ENCODE measurements around the gene ENDOV.

ENDOV gene

DNA sequence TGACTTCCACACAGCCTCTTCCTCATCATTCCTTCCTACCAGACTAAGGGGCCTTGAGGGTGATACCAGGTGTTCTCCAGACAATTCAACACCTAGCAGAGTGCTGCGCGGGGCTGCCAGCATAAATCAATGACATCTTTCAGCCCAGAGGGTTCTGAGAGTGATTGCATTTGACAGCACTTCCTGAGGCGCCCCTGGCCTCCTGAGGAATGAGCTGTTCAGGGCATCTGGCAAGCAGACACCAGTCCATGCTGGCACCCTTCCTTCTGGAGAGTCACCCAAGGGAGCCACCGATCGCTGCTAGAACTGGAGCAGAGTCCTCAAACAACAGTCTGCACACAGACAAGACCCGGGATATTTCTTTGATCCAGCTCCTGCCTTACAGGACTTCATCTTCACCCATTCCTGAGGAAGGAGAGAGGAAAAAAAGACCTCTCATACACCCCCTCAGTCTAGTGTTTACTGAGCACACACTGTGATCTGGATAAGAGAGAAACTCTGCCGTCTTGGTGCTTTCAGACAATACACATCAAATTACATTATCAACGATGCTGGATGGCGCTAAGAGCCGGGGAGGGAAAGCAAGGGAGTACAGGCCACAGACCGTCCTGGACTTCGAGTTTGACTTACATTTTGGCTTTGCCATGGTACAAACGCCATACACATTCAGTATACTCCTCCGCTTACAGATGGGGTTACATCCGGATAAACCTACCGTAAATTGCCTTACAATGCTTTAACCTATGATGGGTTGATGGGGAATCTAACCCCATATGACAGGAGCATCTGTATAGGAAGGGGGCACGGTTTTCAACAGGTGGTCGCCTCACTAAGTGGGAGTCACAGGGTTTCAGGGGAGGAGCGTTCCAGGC, 38.4 kb downstream of the ENDOV start:
- DNase-seq = no peak

DNA sequence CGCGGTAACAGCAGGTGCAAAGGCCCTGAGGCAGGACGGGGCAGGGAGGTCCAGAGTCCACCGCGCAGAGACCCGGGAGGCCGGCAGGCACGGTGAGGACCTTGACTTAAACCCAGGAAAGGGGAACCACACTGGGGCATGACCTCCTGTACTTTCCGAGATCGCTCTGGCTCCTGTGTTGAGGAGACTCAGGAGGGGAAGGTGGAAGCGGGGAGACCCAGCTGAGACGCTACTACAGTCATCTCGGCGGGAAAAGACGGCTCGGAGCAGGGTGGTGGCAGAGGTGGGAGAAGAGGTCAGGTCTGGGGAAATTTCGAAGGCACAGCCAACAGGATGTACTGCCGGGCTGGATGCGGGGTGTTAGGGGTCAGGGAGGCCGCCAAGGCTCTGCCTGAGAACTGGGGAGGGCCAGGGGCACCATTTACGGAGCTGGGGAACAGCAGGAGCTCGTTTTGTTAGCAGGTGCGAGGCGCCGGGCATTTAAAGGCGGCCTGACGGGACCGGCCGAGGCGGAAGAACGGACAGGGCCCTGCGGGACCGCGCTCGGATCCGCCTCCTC, 39.1 kb downstream of the ENDOV start:
- no peak for DNase-seq

DNA sequence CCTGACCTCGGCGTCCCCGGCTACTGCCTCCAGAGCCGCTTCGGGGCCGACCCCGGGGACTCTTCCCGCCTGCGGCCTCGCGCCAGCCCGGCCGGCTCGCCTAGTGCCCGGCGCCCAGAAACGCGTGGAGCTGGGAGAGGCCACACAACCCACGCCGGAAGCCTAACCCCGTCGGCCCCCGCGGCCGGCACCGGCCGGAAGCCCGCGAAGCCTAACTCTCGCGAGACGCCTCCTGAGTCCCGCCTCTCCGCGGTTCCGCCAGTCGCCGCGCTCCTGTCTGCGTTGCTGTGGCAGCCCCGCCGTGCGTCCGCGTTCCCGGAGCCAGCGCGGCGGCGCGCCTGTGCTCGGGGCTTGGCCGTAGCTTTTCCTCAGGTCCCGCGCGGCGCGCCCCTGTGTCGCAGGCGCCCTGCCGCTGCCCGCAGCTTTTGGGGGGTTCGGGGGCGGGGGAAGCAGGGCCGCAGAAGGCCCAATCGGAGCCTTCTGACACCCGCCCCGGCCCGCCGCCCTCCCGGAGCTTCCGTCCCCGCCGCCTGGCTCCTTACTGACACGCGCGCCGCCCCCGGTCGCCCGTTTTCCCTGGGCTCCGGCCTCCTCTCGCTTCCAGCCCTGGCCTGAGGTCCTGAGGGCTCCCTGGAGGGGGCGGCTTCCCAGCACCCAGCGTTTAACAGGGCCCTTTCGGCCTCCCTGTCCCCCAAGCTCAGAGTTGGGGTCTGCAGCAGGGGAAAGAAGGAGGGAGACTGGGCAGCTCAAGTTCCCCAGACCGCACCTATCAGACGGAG, 39.8 kb downstream of the ENDOV start:
- DNase-seq = peak; percentile 88 to 98

DNA sequence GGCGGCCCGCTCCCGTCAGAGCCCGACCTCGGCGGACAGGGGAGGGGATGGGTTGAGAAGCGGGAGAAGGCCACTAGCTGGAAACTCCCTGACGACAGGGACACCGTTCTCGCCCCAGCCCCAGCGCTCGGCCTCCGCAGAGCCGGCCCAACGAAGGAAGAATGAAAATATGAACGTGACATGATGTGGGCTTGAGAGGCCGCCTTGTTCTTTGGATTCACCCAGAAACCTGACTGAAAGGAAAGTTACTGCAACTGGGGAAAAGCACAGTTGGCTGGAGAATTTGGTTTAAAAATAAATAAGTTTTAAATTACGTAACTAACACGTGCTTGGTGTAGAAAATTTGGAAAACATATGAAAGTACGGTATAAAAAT, 40.4 kb downstream of the ENDOV start:
- DNase-seq = peak in 1 of 2 experiments; percentile 76

DNA sequence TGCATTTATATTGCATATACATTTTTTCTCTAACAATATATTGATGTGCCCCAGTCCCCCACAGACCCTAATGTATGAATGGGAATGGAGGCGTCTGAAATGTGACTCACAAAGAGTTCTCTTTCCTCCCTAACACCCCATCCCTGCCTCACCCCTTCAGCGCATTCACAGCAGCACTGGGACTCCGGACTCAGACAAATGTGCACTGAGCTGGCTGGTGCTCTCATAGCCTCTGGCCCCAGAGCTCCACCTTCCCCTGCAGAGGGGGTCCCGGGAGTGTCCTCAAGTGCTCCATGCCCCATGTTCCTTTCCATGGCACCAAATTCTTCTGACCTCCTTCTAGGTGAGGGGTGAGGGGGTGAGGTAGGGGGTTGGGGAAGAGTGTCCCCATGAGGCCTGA, 40.8 kb downstream of the ENDOV start:
- DNase-seq = no peak

DNA sequence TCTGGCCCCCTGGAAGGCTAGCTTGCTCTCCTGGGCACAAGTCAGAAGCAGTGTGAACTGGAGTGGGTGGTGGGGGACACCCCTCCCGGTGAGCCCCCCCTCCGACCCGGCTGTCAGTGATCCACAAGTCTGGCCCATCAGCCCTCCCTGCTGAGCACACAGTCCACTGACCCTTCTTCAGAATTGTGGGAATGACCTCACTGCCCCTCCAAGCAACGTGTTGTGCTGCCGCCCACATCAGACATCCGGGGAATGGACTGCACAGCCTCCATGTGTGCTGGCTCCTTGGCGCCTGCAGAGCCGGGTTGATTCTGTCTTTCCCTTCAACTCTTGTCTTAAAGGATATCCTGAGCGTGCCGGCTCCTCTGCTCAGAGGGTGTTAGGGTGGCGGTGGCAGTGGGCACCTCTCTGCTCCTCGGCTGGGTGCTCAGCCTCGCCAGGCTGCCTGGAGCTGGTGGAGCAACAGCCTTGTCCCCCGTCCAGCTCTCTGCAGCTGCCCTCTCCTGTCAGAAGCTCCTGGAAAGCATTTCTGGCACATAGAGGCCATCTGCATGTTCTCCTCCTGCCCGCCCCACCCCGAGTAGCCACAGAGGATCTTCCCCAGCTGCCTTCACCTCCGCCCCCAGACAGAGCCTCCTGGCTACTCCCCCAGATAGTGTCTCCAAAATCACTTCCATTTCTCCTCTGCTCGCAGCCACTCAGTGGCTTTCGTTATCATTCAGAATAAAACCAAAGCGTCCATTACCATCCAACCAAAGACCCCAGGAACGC, 41.7 kb downstream of the ENDOV start:
- no peak for DNase-seq

DNA sequence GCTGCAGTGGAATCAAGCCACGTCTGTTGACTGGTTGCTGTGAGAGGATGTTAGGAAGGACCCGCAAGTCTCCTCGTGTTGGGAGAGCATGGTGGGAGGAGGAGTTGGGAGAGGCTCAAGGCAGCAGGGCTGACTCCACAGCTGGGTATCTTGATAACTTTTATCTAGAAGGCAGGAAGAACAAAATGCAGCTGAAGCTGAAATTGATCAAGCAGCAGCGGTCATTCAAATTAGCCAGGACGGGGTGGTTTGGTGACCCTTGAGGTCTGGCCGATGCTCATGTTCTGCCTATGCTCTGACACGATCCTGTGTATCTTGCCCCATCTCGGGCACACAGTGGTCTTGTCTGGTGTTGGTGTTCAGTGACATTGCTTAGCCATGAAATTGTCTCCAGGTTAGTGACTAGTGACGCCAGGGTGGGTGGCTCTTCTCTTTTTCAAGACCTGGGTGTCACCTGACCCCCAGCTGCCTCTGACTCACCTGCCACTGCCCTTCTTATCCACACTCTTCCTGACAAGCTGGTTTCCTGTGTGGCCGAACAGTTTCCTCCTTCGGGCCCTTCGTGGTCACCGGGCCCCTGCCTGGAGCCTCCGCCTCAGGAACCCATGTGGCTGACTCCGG, 42.4 kb downstream of the ENDOV start:
- DNase-seq = no peak

DNA sequence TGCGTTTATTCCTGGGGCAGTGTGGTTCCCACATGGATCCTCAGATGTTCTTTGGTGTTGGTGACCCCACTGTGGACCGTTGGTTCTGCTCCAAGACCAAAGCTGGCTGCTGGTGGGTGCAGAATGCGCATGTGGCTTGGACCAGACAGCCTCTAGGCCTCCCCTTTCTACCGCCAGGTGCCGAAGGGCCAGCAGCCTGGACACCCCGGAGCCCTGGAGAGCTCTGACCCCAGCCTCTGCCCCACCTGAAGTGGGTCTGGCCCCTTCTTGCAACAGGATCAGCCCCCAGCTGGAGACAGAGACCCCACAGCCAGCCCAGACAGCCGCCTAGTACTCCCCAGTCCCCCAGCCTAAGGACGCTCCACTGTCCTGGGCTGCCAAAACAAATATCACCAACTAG, 43.0 kb downstream of the ENDOV start:
- DNase-seq = no peak

DNA sequence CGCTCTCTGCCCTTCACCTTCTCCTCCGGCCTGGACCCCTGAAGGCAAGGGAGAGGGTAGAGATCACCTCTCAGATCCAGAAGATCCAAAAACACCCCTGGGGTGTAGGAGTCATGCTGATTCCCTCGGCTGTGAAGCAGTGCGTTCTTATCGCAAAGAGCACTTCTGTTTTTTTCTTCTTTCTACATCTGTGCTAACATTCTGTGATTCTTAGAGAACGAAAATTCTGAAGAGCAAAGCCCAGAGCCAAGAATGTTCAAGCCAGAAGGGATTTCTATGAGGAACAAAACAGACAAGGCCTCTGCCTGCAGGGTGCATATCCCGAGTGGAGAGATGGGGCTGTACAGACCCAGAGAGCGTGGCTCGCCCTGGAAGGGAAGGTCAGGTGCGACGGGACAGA, 44.3 kb downstream of the ENDOV start:
- no peak for DNase-seq

DNA sequence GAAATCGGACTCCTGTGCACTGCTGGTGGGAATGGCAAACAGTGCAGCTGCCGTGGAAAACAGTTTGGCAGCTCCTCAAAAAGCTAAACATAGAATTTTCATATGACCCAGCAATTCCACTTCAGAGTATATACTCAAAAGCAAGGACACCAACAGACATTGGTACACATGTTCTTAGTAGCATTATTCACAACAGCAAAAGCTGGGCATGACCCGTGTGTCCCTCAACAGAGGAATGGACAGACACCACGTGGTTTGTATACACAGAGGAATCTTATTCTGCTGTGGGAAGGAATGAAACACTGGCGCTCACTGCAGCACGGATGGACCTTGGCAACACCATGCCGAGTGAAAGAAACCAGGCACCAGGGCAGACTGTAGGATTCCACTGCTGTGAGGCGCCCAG, 45.5 kb downstream of the ENDOV start:
- no peak for DNase-seq

DNA sequence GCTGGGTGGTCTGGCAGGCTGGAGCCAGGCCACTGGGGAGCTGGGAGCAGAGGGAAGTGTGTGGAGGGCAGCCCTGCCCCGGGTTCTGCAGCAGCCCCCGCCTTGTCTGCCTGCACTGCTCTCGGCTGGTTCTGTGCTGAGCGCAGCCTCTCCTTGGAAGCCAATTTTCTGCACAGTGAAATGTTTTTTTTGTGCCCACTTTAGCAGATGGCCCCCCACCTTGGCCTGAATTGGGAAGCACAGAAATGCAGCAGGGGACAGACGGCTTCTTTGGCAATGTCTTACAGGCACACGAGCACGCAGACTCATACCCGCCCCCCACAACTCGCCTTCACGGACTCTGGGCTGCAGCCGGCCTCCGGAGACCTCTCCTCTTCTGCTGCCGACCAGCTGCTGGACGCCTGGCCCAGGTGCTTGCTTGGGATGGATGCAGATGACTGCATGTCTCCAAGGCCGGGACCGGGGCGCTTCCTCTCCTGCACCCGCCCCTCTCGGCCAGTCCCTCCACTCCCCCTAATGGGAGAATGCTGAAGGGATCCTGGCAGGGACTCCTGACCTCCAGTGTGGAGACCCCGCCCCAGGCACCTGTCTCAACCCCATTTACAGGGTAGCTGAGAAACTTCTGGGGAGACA, 46.7 kb downstream of the ENDOV start:
- no peak for DNase-seq

DNA sequence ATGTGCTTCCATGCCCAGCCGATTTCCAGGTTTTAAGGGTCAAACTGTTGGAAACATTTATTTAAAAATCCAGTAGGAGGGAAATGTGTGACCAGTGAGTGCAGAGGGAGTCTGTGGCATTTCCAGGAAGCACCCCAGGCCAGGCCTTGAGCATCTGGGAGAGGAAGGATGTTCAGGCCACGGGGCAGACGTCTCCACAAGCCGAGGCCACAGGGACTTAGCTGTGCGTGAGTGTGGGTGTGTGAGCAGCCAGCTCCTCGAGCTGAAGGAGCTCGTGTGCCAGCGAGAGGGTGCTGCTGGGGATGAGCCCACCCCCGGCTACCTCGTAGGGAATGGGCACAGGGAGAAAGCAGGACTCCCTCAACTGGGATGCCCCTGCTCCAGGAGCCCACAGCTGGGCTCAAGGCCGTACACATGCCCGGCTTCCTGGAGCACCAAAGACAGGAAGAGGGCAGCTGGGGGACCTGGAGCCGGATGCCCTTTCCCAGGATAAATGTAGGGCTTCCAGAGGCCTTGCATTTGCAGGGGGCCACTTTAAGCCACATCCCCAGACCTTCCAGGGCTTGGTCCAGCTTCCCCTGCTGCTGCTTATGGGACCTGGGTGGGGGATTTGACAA, 48.9 kb downstream of the ENDOV start:
- no peak for DNase-seq

DNA sequence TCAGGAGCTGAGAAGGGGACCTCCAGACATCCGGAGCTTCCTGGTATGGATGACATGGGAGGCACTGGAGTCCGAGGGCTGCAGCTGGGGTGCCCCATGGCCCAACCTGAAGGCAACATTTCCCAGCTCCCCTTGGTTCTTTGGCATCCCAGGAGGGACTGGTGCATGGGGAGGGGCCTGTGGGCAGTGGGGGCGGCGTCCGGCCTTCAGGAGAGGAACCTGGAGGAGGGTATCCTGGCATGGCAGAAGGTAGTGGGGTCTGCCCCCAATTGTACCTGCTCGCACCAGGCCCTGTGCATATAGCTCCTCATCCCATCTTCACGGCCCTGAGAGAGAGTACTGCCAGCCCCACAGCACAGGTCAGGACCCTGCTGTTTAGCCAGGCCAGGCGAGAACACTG, 49.5 kb downstream of the ENDOV start:
- no peak for DNase-seq

DNA sequence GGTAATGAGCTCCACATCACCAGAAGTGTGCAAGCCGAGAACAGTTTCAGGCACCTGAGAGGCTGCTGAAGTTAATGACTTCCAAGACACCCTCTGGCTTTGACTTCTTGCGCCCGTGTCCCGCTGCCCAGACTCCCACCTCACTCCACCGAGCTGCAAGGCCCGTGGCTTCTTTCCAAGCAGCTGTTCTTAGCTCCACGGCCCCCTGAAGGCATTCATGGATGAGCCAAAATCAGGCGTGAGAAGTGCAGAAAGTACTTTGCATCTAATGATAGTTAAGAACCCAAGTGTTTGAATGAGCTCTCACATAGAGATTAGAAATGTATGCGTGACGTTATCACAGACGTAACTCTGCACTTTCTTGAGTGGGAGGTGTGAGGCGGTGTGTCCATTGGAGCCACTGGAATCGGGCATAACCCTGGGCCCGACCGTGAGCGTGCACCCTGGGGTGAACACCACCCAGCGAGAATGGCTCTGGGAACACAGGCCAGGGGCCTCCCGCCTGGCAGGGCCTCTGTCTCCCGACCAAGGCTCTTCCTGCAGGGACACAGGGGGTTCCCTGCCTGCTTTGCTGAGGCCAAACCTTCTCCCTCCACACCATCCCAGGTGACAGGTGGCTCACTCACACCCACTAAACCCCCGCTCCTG, 50.5 kb downstream of the ENDOV start:
- DNase-seq = no peak

DNA sequence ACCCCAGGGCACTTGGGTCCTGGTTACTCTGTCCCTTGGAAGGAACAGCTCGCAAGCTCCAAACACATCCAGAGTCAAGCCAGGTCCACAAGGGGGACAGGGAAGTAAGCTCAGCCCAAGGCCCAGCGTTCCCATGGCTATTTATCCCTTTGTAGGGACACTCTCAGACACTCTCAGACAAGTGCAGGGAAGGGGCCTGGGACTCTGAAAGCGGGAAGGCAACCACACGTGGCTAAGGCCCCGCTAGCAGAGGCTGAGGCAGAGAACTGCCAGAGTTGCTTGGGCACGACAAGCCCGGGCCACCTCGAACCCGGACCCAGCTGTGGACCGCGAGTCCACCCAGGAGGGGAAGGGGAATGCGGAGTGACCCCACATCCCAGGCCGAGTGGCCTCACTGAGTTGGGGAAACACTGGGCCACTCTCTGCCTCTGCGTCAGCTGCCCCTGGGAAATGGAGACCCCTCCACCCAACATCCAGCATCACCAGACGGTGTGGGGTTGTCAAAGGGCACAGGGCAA, 51.3 kb downstream of the ENDOV start:
- no peak for DNase-seq

DNA sequence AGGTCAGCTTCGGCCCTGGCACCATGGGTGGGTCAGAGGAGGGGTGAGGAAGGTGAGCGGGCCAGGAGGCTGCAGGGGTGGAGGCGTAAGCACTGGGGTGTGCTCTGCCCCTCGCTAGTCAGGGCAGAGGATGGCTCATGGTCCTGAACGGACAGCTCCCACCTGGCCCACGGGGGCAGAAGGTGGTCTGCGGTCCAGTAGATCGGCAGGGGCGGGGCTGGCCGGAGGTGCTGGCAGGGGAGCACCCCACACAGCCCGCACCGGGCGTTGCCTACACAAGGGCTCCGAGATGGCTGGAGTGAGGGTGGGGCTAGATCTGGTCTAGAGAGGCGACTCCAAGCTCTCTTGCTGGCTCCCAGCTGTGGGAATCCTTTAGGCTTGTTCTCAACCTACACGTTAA, 53.3 kb downstream of the ENDOV start:
- DNase-seq = no peak

DNA sequence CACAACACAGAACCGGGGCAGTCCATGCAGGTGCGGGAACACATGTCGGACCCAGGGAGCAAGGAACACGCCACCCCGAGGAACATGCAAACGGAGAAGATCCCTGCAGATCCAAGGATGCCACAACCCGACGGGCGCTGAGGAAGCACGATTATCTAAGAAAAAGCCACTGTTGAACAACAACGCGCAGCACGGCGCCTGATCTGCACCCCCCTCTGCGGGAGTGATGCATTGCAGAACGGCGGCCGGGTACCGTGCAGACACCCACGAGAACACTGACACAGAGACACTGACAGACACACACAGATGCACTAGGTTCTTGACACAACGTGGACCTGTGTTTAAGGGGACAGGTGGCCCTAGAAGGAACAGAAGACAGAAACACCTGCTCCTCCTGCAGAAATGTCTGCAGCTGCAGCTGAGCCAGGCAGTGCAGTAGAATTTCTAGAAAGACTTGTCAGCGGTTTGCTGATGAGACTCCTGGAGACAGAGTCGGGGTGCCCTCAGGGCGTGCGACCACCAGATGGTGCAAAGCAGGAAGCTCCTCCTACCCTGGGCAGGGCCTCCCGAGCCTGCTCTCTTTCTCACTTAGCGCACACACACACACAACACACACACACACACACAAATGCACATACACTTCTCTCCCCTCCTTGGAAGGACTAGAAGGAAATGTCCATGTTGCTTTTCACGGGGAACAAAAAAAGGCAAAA, 54.0 kb downstream of the ENDOV start:
- DNase-seq = no peak

DNA sequence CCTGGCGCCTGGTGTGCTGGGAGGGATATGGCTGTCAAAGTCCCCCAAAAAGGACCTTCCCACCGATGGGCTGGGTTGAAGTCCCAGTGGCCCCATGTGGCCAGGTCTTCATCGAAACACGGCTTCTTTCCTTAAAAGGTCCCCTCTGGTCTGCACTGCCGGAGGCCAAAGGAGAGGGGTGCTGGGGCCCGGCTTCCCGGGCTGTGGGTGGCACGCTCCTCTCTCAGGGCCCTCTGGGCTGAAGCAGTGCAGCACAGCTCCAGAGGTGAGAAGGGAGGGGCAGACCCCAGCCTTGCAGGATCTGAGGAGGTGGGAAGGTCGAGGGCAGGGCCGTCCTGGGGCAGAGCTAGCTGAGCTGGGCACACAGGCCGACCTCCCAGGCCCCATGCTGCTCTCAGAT, 54.7 kb downstream of the ENDOV start:
- DNase-seq = no peak

DNA sequence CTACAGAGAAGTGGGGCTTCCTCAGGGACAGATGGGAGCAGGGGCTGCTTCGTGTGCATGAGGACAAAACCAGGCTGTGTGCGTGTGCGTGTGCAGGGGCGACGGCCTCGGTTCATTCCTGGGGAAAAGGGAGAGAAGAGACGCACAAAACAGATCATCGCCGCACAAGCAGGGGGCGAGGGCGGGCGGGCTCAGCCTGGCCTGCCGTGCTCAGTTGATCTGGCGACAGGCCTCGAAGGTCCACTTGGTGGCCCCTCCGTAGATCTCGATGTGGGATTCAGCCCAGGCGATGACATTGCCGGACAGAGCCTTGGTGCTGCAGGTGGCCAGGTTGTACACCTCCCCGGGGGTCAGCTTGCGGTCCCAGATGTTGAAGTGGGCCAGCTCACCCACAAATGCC, 55.6 kb downstream of the ENDOV start:
- DNase-seq = no peak

DNA sequence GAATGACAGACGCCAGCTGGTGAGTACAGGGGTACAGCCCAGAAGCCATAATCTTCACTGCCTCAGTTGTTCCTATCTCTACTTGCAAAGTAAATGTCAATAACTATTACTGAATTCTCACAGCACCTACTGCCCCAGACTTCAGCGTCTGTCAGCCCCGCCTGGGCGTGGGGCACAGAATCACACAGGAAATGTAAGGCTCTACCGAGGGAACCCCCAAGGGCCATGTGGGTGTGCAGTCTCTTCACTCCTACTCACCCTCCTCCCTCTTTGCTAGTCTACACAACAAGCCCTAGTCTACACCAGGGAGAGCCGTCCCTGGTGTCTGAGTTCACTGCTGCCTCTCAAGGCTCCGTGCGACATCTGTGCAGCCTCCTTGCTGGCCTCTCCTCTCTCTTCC, 57.0 kb downstream of the ENDOV start:
- no peak for DNase-seq

Measured in NCI-H526 (cell line).